ENCODE measurements around the gene IRF2BPL.

The IRF2BPL gene

GRCh38 chr14:76990084-76990483 is 38.4 kb downstream of the IRF2BPL start:
- Mint-ChIP-seq H3K27me3 (peaks cover 5% of the 10 kb centered on the region), H3K36me3 (ENCODE audit: low read depth) (no peaks in the 10 kb centered on the region), H3K27ac (no peak overlapping the region), H3K4me3 (no peak overlapping the region), H3K4me1 (ENCODE audit: low read depth) (peaks cover 21% of the 10 kb centered on the region), H3K9me3 (no peaks in the 10 kb centered on the region)
- intact Hi-C loops (cut with micrococcal nuclease), result no loop called here

GRCh38 chr14:76987956-76988520 is 40.5 kb downstream of the IRF2BPL start:
- Mint-ChIP-seq H3K9me3 (no peaks in the 10 kb centered on the region), H3K4me3 (no peak overlapping the region), H3K4me1 (ENCODE audit: low read depth) (peaks cover 22% of the 10 kb centered on the region), H3K36me3 (ENCODE audit: low read depth) (no peaks in the 10 kb centered on the region), H3K27ac (no peak overlapping the region), H3K27me3 (peaks cover 5% of the 10 kb centered on the region)
- intact Hi-C loops (cut with micrococcal nuclease), result no loop called here

- Mint-ChIP-seq H3K27ac (no peak overlapping the region), H3K4me1 (ENCODE audit: low read depth) (peaks cover 22% of the 10 kb centered on the region), H3K27me3 (peaks cover 5% of the 10 kb centered on the region), H3K4me3 (no peak overlapping the region), H3K36me3 (ENCODE audit: low read depth) (no peaks in the 10 kb centered on the region), H3K9me3 (peaks cover 8% of the 10 kb centered on the region)
- intact Hi-C loops (cut with micrococcal nuclease), result no loop called here
Measured at GRCh38 chr14:76986231-76986565, 42.3 kb downstream of the IRF2BPL start.

GRCh38 chr14:76985540-76986230 is 42.8 kb downstream of the IRF2BPL start:
- Mint-ChIP-seq H3K27me3 (peaks cover 5% of the 10 kb centered on the region), H3K9me3 (peaks cover 8% of the 10 kb centered on the region), H3K4me3 (no peak overlapping the region), H3K4me1 (ENCODE audit: low read depth) (peaks cover 22% of the 10 kb centered on the region), H3K36me3 (ENCODE audit: low read depth) (no peaks in the 10 kb centered on the region), H3K27ac (no peak overlapping the region)
- intact Hi-C loops (cut with micrococcal nuclease), result no loop called here

- H3K9me3 Mint-ChIP-seq, result peaks cover 8% of the 10 kb centered on the region
- peaks cover 16% of the 10 kb centered on the region for H3K4me1 Mint-ChIP-seq (ENCODE audit: low read depth)
- H3K27ac Mint-ChIP-seq, result no peak overlapping the region
- peaks cover 3% of the 10 kb centered on the region for H3K27me3 Mint-ChIP-seq
- intact Hi-C loops (cut with micrococcal nuclease), result no loop called here
- H3K36me3 Mint-ChIP-seq (ENCODE audit: low read depth), result no peaks in the 10 kb centered on the region
- no peak overlapping the region for H3K4me3 Mint-ChIP-seq
Measured at GRCh38 chr14:76984787-76985375, 43.6 kb downstream of the IRF2BPL start.

GRCh38 chr14:76984297-76984696 is 44.2 kb downstream of the IRF2BPL start:
- Mint-ChIP-seq H3K4me1 (ENCODE audit: low read depth) (peaks cover 16% of the 10 kb centered on the region), H3K27me3 (peaks cover 3% of the 10 kb centered on the region), H3K4me3 (no peak overlapping the region), H3K27ac (no peak overlapping the region), H3K9me3 (peaks cover 8% of the 10 kb centered on the region), H3K36me3 (ENCODE audit: low read depth) (no peaks in the 10 kb centered on the region)
- intact Hi-C loops (cut with micrococcal nuclease), result no loop called here

GRCh38 chr14:76981670-76982069 is 46.8 kb downstream of the IRF2BPL start:
- Mint-ChIP-seq H3K27me3 (no peaks in the 10 kb centered on the region), H3K4me1 (ENCODE audit: low read depth) (peaks cover 28% of the 10 kb centered on the region), H3K4me3 (no peak overlapping the region), H3K27ac (no peak overlapping the region), H3K9me3 (peaks cover 8% of the 10 kb centered on the region), H3K36me3 (ENCODE audit: low read depth) (no peaks in the 10 kb centered on the region)
- intact Hi-C loops (cut with micrococcal nuclease), result no loop called here

GRCh38 chr14:76977793-76978720 is 50.5 kb downstream of the IRF2BPL start:
- no peak overlapping the region for H3K4me3 Mint-ChIP-seq
- H3K27me3 Mint-ChIP-seq, result peaks cover 1% of the 10 kb centered on the region
- peaks cover 8% of the 10 kb centered on the region for H3K9me3 Mint-ChIP-seq
- no peaks in the 10 kb centered on the region for H3K36me3 Mint-ChIP-seq (ENCODE audit: low read depth)
- H3K27ac Mint-ChIP-seq, result peak overlapping the region; percentile 90
- H3K4me1 Mint-ChIP-seq (ENCODE audit: low read depth), result peaks cover 37% of the 10 kb centered on the region
- intact Hi-C loops (cut with micrococcal nuclease), result loop anchor here (2.0 kb wide), 2 partner anchors 15 to 51 kb away; partner anchors contain the start of gene IRF2BPL

GRCh38 chr14:76976240-76977005 is 52.1 kb downstream of the IRF2BPL start:
- H3K36me3 Mint-ChIP-seq (ENCODE audit: low read depth), result no peaks in the 10 kb centered on the region
- H3K27ac Mint-ChIP-seq, result peak overlapping the region; percentile 90
- H3K4me1 Mint-ChIP-seq (ENCODE audit: low read depth), result peaks cover 37% of the 10 kb centered on the region
- H3K27me3 Mint-ChIP-seq, result peaks cover 1% of the 10 kb centered on the region
- H3K4me3 Mint-ChIP-seq, result no peak overlapping the region
- intact Hi-C loops (cut with micrococcal nuclease), result loop anchor here (2.0 kb wide), 1 partner anchor 14 kb away; no protein-coding TSS in a partner anchor
- peaks cover 2% of the 10 kb centered on the region for H3K9me3 Mint-ChIP-seq

- no peak overlapping the region for H3K4me3 Mint-ChIP-seq
Measured at GRCh38 chr14:76975812-76976211, 52.7 kb downstream of the IRF2BPL start.

GRCh38 chr14:76975051-76975450 is 53.5 kb downstream of the IRF2BPL start:
- no peak overlapping the region for H3K4me3 Mint-ChIP-seq
- intact Hi-C loops (cut with micrococcal nuclease), result no loop called here
- H3K27me3 Mint-ChIP-seq, result peaks cover 1% of the 10 kb centered on the region
- H3K36me3 Mint-ChIP-seq (ENCODE audit: low read depth), result no peaks in the 10 kb centered on the region
- peak overlapping the region; percentile 28 for H3K27ac Mint-ChIP-seq
- peaks cover 37% of the 10 kb centered on the region for H3K4me1 Mint-ChIP-seq (ENCODE audit: low read depth)
- H3K9me3 Mint-ChIP-seq, result no peaks in the 10 kb centered on the region

More at GRCh38 chr14:76975812-76976211, 52.7 kb downstream of the IRF2BPL start:
- Mint-ChIP-seq H3K36me3 (ENCODE audit: low read depth) (no peaks in the 10 kb centered on the region), H3K27ac (peak overlapping the region; percentile 90), H3K9me3 (no peaks in the 10 kb centered on the region), H3K4me1 (ENCODE audit: low read depth) (peaks cover 37% of the 10 kb centered on the region), H3K27me3 (peaks cover 1% of the 10 kb centered on the region)
- intact Hi-C loops (cut with micrococcal nuclease), result loop anchor here (2.0 kb wide), 1 partner anchor 13 kb away; no protein-coding TSS in a partner anchor

All from dendritic cell treated with granulocyte-macrophage colony-stimulating factor and Interleukin-4, amounts not matched to agents 40 ng/mL and 50 ng/mL, for 4 days (primary cell).